Activated CD8-positive, alpha-beta T cell treated with anti-CD3 and anti-CD28 coated beads, Interleukin-2, amount 10 ng/mL, durations not matched to agents 7 days and 5 days (primary cell): ENCODE measurements around the gene USP24. TPM values are rescaled to one million over a fixed set of nuclear protein-coding genes. Genes with fewer than 3 reads are reported as not detected.

Experiments used
- ATAC-seq: fragments of 150-1000 bp; cut with Tn5 transposase; one replicate; pipeline ENCODE4 v1.10.0; 2021; ENCODE audit warnings: moderate library complexity
- CTCF ChIA-PET: fragments of 350-600 bp; sonication (Branson Sonifier 250); formaldehyde crosslinking; loops from one replicate; lab custom pipeline; 2021; ENCODE audit warnings: antibody characterized with exemption; lab: Charles Lee
- POLR2A ChIA-PET: fragments of 350-600 bp; sonication (Branson Sonifier 250); formaldehyde crosslinking; loops from one replicate; lab custom pipeline; 2021; ENCODE audit warnings: antibody characterized with exemption; lab: Charles Lee
- DNase-seq: peaks from one replicate; pipeline ENCODE4 v3.0.0-alpha.2; 2020
- H3K27ac Mint-ChIP-seq: one replicate; pipeline ENCODE4 v1.8.0; 2021; ENCODE audit warnings: mild to moderate bottlenecking, mixed read lengths
- H3K27me3 Mint-ChIP-seq: one replicate; pipeline ENCODE4 v1.8.0; 2021; ENCODE audit warnings: low read depth, mixed read lengths
- H3K36me3 Mint-ChIP-seq: one replicate; pipeline ENCODE4 v1.8.0; 2021; ENCODE audit warnings: low read depth, mixed read lengths
- H3K4me1 Mint-ChIP-seq: one replicate; pipeline ENCODE4 v1.8.0; 2021; ENCODE audit warnings: low read depth, mixed read lengths
- H3K4me3 Mint-ChIP-seq: one replicate; pipeline ENCODE4 v1.8.0; 2021; ENCODE audit warnings: mild to moderate bottlenecking, mixed read lengths
- H3K9me3 Mint-ChIP-seq: one replicate; pipeline ENCODE4 v1.8.0; 2022; ENCODE audit warnings: mixed read lengths; ENCODE audit not compliant: insufficient read depth
- total RNA-seq, 2 experiments: library from RNA; stranded (reverse); gene quantifications; one replicate each; pipeline ENCODE4 v1.2.3, GENCODE V29; 2021

The USP24 gene
- total RNA-seq, 2 experiments from 2014 or later = 36.7 to 44.1 TPM

DNA sequence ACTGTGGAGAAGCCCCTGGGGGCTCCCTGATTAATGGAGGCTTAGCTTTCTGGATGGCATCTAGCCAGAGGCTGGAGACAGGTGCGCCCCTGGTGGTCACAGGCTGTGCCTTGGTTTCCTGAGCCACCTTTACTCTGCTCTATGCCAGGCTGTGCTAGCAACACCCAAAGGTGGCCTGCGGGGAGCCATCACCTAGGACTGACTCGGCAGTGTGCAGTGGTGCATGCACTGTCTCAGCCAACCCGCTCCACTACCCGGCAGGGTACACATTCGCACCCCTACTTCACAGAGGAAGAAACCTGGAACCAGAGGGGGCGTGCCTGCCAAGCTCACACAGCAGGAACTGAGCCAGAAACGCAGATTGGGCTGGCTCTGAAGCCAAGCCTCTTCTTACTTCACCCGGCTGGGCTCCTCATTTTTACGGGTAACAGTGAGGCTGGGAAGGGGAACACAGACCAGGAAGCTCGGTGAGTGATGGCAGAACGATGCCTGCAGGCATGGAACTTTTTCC, 151.0 kb downstream of the USP24 start:
- H3K4me1 Mint-ChIP-seq = peaks cover 11% of the 10 kb centered on the region
- H3K27ac Mint-ChIP-seq = no peak overlapping the region
- no peak overlapping the region for H3K4me3 Mint-ChIP-seq
- CTCF ChIA-PET = interaction anchor here (0.7 kb wide), 1 partner anchor 10 kb away, joined by 5 read pairs; no protein-coding TSS in a partner anchor
- POLR2A ChIA-PET = no interaction called here
- H3K27me3 Mint-ChIP-seq = no peaks in the 10 kb centered on the region
- H3K36me3 Mint-ChIP-seq = peaks cover 15% of the 10 kb centered on the region
- no peak for DNase-seq
- no peaks in the 10 kb centered on the region for H3K9me3 Mint-ChIP-seq
- peak; percentile 57 for ATAC-seq

DNA sequence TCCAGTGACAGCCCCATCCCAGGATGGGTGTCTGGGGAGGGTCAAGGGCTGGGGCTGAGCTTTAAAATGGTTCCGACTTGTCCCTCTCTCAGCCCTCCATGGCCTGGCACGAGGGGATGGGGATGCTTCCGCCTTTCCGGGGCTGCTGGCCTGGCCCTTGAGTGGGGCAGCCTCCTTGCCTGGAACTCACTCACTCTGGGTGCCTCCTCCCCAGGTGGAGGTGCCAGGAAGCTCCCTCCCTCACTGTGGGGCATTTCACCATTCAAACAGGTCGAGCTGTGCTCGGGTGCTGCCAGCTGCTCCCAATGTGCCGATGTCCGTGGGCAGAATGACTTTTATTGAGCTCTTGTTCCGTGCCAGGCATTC, 151.6 kb downstream of the USP24 start:
- Mint-ChIP-seq H3K27me3 (no peaks in the 10 kb centered on the region), H3K4me3 (no peak overlapping the region), H3K36me3 (peaks cover 9% of the 10 kb centered on the region), H3K27ac (no peak overlapping the region), H3K9me3 (no peaks in the 10 kb centered on the region), H3K4me1 (peaks cover 11% of the 10 kb centered on the region)
- DNase-seq = no peak
- CTCF ChIA-PET = interaction anchor here (0.7 kb wide), 1 partner anchor 11 kb away, joined by 5 read pairs; no protein-coding TSS in a partner anchor
- ATAC-seq = no peak
- POLR2A ChIA-PET = no interaction called here

DNA sequence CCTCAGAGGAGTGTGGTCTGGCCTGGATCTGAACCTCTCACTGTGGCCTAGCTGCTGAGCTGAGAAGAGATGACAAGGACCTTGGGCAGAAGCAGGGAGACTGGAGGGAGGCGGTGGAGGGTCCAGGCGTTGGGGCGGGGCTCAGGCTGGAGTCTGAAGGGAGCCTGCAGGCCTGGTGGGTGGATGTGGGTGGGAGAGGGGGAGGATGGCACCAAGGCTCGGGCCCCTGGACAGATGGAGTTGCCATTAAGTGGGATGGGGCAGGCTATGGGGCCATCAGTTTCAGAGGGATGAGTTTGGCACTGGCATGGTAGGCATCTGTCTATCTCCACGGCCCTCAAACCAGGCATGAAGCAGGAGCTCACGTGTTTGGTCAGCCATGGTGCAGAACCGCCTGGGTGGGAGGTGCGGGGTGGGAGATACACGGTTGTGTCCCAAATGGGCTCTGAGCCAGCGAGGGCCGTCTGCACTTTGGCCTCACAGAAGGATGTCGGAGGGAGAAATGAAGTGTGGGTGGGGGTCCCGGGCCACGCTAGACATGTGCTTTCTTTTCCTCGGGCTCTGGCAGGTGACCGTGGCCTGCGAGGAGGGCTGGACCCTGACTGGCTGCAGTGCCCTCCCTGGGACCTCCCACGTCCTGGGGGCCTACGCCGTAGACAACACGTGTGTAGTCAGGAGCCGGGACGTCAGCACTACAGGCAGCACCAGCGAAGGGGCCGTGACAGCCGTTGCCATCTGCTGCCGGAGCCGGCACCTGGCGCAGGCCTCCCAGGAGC, 152.2 kb downstream of the USP24 start:
- no peaks in the 10 kb centered on the region for H3K27me3 Mint-ChIP-seq
- no peak overlapping the region for H3K27ac Mint-ChIP-seq
- peaks cover 11% of the 10 kb centered on the region for H3K4me1 Mint-ChIP-seq
- no peaks in the 10 kb centered on the region for H3K9me3 Mint-ChIP-seq
- ChIA-PET CTCF (interaction anchor here (0.7 kb wide), 1 partner anchor 11 kb away, joined by 5 read pairs; no protein-coding TSS in a partner anchor), POLR2A (no interaction called here)
- H3K4me3 Mint-ChIP-seq = no peak overlapping the region
- H3K36me3 Mint-ChIP-seq = peaks cover 8% of the 10 kb centered on the region
- no peak for ATAC-seq
- DNase-seq = no peak

DNA sequence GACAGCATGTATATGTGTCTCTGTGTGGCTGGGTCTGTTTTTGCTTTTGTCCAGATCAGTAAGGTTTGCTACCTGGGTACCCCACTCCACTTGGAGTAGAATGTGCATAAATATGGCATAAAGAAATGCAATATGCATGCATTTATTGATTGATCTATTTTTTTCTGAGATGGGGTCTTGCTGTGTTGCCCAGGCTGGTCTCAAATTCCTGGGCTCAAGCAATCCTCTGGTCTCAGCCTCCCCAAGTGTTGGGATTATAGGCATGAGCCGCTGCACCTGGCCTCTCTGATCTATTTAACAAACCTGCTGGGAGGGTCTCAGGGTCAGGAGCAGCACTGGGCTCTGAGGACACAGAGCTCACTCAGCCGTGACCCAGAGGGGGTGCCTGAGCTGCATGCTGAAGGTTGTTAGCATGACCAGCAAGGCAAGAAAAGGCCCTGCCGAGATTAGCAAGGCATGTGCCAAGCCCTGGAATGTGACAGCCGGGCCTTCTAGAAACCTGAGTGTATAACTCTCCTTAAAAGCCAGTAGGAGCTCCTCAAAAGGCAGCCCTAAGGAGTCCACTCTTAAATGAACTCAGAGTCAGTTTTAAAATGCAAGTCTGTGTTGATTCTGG, 153.3 kb downstream of the USP24 start:
- Mint-ChIP-seq H3K36me3 (peaks cover 3% of the 10 kb centered on the region), H3K9me3 (no peaks in the 10 kb centered on the region), H3K4me1 (peaks cover 7% of the 10 kb centered on the region), H3K4me3 (no peak overlapping the region), H3K27ac (no peak overlapping the region), H3K27me3 (no peaks in the 10 kb centered on the region)
- ChIA-PET POLR2A (no interaction called here), CTCF (no interaction called here)
- DNase-seq (no peak), ATAC-seq (no peak)

DNA sequence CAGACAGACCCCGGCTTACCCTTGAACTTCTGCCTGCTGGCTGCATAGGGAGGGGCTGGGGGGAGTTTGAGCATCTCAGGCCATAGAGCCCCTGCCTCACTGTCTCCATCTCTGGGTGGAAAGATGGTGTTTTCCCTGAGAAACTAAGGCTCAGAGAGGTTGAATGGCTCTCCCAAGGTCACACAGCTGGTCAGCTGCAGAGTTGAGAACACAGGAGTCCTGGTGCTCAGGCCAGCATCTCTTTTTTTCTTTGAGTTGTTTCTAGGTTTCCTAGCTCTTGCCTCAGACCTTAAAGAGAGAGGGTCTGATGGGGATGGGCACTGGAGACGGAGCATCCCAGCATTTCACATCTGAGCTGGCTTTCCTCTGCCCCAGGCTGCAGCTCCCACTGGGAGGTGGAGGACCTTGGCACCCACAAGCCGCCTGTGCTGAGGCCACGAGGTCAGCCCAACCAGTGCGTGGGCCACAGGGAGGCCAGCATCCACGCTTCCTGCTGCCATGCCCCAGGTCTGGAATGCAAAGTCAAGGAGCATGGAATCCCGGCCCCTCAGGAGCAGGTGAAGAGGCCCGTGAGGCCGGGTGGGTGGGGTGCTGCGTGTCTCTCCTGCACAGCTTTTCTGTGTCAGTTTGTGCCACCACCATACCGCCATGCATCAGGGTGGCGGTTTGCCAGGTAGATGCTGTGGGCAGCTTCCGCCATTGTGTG, 154.0 kb downstream of the USP24 start:
- ChIA-PET POLR2A (interaction anchor here (0.8 kb wide), 1 partner anchor 196 kb away, joined by 3 read pairs; no protein-coding TSS in a partner anchor), CTCF (no interaction called here)
- Mint-ChIP-seq H3K27ac (no peak overlapping the region), H3K27me3 (no peaks in the 10 kb centered on the region), H3K4me3 (no peak overlapping the region), H3K36me3 (peaks cover 3% of the 10 kb centered on the region), H3K4me1 (peaks cover 7% of the 10 kb centered on the region), H3K9me3 (no peaks in the 10 kb centered on the region)
- ATAC-seq (no peak), DNase-seq (no peak)

DNA sequence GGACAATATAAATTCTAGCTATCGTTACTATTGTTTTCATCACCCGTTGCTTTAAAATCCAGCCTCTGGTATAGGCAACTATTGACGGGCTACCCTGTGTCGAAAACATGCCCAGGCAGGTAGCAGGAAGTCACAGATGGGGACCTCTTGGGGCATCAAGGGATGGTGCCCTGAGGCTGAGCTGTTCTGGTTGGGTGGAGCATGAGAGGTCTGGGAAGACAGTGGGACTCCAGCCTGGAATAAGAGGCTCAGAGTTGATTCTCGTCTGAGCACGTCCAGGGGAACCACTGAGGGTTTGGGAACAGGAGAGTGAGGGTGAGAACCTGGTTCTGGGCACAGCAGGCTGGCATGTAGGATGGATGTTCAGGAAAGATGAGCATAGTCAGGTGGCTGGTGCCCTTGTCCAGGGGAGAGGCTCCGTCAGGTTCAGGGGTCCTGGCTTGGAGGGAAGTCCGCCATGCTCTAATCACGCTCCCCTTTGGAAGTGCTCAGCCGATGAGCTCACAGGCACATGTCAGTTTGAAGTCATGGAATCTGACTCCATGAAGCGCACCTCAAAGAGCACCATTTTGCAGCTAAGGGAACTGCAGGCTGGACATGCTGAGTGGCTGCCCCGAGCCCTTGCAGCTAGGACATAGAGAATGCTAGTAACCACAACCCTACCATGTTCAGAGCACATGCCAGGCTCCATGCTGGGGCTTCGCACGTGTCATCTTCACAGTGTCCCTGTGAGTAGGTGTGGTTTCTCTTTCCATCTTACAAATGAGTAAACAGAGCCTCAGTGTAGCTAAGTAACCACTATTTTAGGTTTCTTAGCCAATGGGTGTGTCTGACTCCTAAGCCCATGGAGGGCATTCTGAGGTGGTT, 154.8 kb downstream of the USP24 start:
- ATAC-seq (peak; percentile 29), DNase-seq (no peak)
- peak overlapping the region; percentile 22 for H3K27ac Mint-ChIP-seq
- H3K27me3 Mint-ChIP-seq = no peaks in the 10 kb centered on the region
- no peak overlapping the region for H3K4me3 Mint-ChIP-seq
- peaks cover 7% of the 10 kb centered on the region for H3K4me1 Mint-ChIP-seq
- H3K9me3 Mint-ChIP-seq = no peaks in the 10 kb centered on the region
- no peaks in the 10 kb centered on the region for H3K36me3 Mint-ChIP-seq
- ChIA-PET CTCF (no interaction called here), POLR2A (interaction anchor here (0.8 kb wide), 1 partner anchor 197 kb away, joined by 3 read pairs; no protein-coding TSS in a partner anchor)

DNA sequence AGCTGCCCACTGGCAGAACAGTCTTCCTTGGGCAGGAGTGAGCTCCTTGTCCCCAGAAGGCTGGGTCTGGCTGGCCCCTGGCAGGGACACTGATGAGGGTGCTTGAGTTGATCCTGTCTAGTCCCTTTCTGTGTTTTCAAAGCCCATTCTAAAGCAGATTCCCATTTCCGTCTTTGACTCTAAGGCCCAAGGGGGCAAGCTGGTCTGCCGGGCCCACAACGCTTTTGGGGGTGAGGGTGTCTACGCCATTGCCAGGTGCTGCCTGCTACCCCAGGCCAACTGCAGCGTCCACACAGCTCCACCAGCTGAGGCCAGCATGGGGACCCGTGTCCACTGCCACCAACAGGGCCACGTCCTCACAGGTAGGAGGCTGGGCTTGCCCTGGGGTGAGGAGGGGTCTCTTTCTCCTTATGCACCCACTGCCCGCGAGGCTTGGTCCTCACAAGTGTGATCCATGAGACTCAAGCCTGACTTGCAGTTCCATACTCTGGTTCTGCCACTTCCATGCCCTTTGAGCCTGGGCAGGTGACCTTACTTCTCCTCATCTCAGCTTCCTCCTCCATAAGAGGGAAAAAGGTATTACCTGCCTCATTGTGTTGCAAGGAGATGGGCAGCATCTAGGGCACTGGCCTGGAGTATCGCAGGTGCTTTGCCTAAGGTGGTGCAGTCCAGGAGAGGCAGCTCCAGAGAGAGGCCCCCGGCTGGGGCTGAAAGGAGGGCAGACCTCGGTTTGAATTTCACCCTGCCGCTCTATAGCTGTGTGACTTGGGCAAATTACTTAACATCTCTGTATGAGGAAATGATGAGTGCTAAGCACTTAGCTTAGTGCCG, 155.6 kb downstream of the USP24 start:
- DNase-seq = no peak
- POLR2A ChIA-PET = no interaction called here

DNA sequence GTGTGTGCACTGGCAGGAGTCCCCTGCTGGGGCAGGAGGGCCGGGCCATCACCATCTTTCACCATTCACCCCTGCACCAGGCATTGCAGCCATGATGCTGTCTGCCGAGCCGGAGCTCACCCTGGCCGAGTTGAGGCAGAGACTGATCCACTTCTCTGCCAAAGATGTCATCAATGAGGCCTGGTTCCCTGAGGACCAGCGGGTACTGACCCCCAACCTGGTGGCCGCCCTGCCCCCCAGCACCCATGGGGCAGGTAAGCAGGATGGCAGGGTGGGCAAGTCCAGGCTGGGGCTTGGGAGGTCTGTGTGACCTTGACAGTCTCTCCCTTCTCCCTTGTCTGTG, 157.2 kb downstream of the USP24 start:
- Mint-ChIP-seq H3K27me3 (no peaks in the 10 kb centered on the region), H3K36me3 (no peaks in the 10 kb centered on the region), H3K9me3 (no peaks in the 10 kb centered on the region), H3K4me3 (no peak overlapping the region), H3K27ac (no peak overlapping the region), H3K4me1 (peaks cover 7% of the 10 kb centered on the region)
- ChIA-PET POLR2A (no interaction called here), CTCF (no interaction called here)
- ATAC-seq (no peak), DNase-seq (no peak)

More for the DNA sequence above, 155.6 kb downstream of the USP24 start:
- Mint-ChIP-seq H3K4me3 (no peak overlapping the region), H3K9me3 (no peaks in the 10 kb centered on the region), H3K36me3 (no peaks in the 10 kb centered on the region), H3K4me1 (peaks cover 7% of the 10 kb centered on the region), H3K27me3 (no peaks in the 10 kb centered on the region), H3K27ac (no peak overlapping the region)
- CTCF ChIA-PET = no interaction called here
- no peak for ATAC-seq

DNA sequence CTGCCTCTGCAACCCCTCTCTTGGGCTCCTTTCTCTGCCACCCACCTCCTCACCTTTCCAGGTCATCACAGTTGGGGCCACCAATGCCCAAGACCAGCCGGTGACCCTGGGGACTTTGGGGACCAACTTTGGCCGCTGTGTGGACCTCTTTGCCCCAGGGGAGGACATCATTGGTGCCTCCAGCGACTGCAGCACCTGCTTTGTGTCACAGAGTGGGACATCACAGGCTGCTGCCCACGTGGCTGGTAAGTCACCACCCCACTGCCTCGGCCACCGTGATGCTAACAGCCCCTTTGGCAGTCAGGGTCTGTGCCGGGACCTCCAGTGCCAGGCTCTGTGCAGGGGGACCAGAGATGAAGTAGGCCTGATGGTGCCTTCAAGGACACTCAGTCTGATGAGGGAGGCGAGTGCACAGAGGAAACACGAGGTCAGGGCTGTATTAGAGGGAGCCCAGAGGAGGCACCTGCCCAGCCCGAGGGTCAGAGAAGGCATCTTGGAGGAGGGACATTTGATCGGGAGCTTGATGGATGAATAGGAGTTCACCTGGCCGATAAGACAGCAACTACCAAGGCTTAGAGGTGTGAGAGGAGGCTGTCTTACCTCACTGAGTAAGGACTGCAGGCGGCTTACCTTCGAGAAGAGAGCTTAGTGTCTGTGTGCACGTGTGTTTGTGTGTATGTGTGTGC, 157.8 kb downstream of the USP24 start:
- POLR2A ChIA-PET = no interaction called here
- Mint-ChIP-seq H3K36me3 (no peaks in the 10 kb centered on the region), H3K4me1 (peaks cover 7% of the 10 kb centered on the region), H3K9me3 (no peaks in the 10 kb centered on the region), H3K27me3 (no peaks in the 10 kb centered on the region), H3K4me3 (no peak overlapping the region), H3K27ac (no peak overlapping the region)
- CTCF ChIA-PET = no interaction called here
- ATAC-seq (no peak), DNase-seq (no peak)

DNA sequence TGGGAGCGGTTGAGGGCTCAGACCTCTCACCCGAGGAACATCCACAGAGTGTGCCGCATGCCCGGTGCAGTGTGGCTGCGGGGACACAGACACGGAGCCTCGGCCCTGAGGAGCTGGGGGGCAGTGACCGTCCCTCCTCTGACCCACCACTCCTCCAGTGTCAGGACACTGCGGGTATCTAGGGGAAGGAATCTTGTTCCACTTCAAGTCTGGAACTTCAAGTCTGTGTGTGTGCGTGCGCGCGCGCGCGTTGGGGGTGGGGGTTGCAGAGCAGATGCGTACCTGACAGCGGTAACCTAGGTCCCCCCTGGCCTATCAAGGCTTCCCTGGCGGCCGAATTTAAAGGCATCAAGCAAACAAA, 158.6 kb downstream of the USP24 start:
- Mint-ChIP-seq H3K36me3 (no peaks in the 10 kb centered on the region), H3K27ac (no peak overlapping the region), H3K4me1 (peaks cover 7% of the 10 kb centered on the region), H3K9me3 (no peaks in the 10 kb centered on the region), H3K27me3 (no peaks in the 10 kb centered on the region), H3K4me3 (no peak overlapping the region)
- ATAC-seq (no peak), DNase-seq (no peak)
- POLR2A ChIA-PET = no interaction called here
- CTCF ChIA-PET = no interaction called here
